Globus pallidus (tissue), 1 donor: Measurements from ENCODE around the gene CDIP1.

Source experiments
- DNase-seq: peaks from one replicate; pipeline ENCODE4 v3.0.0-alpha.2; 2015; ENCODE audit warnings: low spot score

CDIP1 gene

DNA sequence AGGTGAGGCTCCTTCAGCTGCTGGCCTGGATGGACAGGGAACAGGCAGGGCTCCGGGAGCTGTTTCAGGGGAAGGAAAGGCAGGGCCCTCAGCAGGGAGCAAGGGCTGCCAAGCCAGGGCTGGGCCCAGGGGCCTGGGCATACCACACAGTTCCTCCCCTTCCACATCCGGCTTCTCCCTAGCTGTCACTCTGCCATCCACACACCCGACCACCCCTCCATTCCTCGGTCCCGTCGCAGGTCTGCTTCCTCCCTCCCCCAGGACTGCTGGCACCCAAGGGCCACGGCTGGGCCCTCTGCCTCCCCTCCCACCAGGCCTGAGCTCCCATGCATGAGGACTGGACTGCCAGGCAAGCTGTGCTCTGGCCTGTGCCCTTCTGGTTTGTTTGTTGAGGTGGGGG is 24.0 kb downstream of the CDIP1 start:
- DNase-seq, result no peak

- no peak for DNase-seq
These were observed 24.7 kb downstream of the CDIP1 start for GRCh38 chr16:4513881-4514280.

- no peak for DNase-seq
These were observed 25.3 kb downstream of the CDIP1 start for GRCh38 chr16:4513086-4513860.

- DNase-seq, result no peak
These were observed 26.1 kb downstream of the CDIP1 start for GRCh38 chr16:4512473-4512872.

GRCh38 chr16:4511441-4512082 is 27.0 kb downstream of the CDIP1 start:
- no peak for DNase-seq

DNA sequence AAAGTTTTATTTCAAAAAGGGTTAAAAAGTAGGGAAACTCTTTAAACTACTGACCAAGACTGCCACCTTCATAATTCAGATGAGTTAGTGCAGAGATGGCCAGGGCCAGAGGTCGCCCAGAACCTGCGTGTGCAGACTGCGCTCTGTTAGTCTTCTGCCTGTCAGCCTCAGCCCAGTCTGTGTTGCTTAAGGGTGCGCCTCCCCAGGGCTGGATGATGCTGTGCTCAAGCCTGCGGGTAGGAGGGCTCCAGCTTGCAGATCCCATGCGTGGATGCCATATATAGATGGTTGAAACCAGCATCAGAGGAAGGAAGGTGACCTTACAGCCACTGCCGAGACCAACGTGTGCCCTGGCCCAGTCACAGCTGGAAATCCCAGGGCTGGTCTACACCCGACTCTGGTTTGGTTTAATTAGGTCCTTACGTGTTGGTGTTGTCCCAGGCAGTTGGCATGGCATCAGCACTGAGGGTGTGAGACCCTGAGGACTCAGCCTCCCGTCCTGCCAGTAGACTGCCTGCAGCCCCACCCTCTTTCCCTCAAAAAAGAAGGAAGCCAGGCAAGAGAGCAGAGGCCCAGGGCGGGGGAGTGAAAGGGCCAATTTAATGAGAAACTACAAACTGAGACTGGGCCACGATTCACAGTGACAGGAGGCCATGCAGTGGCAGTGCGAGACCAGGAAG is 27.7 kb downstream of the CDIP1 start:
- DNase-seq, result no peak

DNA sequence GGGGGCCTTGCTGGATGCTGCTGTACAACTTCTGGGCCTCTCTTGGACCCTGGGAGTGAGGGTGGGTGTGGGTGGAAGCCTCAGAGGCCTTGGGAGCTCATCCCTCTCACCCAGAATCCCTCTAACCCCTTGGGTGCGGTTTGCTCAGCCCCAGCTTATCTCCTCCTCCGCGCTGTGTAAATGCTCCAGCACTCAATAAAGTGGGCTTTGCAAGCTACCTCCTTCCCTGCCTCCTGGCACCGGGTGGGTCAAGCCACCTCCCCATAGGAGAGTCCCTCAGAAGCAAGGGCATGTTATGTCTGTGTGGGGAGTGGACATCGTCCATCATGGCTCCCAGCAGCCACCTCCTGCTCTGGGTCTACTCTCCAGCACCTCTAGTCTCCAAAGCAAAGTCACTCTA is 28.4 kb downstream of the CDIP1 start:
- no peak for DNase-seq

- DNase-seq, result no peak
These were observed 29.2 kb downstream of the CDIP1 start for GRCh38 chr16:4509420-4509819.

- DNase-seq, result no peak
These were observed 29.8 kb downstream of the CDIP1 start for GRCh38 chr16:4508806-4509205.

GRCh38 chr16:4507588-4508345 is 30.8 kb downstream of the CDIP1 start:
- no peak for DNase-seq

DNA sequence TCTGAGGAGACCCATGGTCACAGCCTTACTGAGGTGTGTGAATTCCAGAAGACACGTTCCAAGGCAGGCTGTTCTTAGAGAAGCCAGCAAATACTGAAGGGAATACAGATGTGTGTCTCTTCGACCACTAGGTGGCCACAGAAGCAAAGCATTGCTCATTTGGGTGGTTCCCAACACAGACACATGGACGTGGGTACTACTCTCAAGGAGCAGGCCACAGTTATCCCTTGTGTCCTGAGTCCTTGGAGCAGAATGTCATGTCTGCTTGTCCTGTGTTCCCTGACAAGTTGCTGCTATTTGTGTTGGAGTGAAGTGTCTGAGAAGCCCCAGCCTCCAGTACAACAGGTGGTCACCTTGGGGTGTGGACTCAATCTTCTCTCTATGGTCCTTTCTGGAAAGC is 32.1 kb downstream of the CDIP1 start:
- peak; percentile 88 for DNase-seq

GRCh38 chr16:4505356-4506147 is 33.0 kb downstream of the CDIP1 start:
- no peak for DNase-seq

DNA sequence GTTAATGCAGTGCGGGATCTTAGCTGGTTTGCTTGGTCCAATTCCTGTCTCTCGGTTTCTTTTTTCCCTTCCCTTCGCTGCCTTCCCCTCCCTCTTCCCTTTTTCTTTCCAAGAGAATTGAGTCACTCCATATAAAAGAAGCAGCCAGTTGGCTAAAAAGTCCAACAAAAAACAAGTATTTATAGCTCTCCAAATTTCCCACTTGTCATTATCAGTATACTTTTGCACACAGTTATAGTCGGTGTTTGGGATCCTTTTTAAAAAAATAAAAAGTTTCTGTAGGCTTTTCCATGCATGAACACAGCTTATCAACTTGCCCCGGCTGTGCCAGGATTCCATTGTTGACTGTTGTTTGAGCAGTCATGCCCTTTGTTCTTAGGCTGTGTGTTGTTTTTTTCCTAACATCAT is 37.5 kb downstream of the CDIP1 start:
- DNase-seq, result peak; percentile 78

DNA sequence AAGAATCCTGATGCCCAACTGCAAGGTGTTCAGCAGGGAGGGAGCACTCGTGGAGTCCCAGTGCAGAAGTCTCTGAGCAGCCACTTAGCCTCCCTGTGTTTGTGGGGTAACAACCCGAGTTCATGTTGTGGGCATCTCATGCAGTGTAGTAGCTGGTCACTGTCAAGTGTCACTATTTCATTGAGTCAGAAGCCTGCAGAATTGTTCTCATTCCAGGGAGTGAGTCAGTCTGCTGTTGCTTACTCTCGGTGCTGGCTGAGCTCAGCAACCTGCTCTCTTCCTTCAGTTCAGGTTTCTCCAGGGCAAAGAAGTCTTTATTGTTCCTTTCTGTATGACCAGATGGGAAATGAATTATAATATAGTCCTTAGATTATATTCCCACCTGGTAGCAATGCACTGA is 38.3 kb downstream of the CDIP1 start:
- peak; percentile 78 for DNase-seq

- DNase-seq, result no peak
These were observed 39.4 kb downstream of the CDIP1 start for GRCh38 chr16:4499196-4499555.

DNA sequence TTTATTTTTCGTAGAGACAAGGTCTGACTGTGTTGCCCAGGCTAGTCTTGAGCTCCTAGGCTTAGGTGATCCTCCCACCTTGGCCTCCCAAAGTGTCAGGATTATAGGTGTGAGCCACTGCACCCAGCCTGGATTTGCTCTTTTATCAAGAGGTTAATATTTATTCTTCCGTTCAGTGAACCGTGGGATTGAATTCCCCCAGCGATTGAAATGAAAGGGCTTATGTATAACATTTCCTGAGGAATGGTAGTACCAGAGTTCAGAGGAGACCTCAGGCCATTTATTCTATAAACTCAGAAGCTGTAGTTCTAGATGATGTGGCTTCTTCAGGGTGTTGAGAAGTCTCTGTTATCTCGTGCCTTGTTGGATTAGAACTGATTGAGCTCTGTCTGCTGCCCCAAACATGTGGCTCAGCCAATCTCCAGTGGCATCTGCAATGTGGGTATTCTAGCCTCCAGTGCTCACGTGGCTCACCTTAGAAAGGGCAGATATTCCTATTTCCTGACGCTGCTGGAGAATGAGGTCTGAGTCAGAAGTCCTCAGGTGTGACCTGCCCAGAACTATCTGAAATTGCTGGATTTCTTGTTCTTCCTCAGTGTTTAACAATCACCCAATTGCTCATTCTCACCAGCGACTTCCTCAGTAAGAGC is 39.9 kb downstream of the CDIP1 start:
- no peak for DNase-seq

- DNase-seq, result no peak
These were observed 42.3 kb downstream of the CDIP1 start for GRCh38 chr16:4496305-4496704.

- no peak for DNase-seq
These were observed 42.8 kb downstream of the CDIP1 start for GRCh38 chr16:4495766-4496165.

DNA sequence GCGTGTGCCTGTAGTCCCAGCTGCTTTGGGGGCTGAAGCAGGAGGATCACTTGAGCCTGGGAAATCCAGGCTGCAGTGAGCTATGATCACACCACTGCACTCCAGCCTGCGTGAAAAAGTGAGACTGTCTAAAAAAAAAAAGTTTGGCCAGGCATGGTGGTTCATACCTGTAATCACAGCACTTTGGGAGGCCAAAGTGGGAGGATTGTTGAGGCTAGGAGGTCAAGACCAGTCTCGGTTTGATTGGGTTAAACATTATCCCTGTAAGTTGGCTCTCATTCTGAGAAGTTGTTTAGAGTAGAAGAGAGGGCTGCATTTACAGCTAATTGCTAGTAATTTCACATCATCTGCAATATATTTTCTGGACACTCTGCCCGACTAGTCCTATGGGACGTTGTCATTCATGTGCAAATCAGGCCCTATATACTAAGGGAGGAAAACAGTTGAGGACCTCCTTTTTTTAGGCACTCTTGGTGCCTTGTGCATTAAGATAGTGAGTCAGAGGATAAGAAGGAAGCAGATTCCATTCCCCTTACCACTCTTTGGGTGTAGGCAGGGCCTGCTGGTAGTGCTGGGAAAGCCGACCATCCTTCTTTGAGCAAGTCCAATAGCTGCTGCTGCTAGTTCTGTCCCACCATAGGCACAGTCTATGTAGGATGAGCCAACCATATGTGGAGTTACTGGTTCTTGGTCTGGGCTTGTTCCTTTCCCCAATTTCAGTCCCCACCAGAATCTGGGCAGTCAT is 43.7 kb downstream of the CDIP1 start:
- DNase-seq, result no peak

DNA sequence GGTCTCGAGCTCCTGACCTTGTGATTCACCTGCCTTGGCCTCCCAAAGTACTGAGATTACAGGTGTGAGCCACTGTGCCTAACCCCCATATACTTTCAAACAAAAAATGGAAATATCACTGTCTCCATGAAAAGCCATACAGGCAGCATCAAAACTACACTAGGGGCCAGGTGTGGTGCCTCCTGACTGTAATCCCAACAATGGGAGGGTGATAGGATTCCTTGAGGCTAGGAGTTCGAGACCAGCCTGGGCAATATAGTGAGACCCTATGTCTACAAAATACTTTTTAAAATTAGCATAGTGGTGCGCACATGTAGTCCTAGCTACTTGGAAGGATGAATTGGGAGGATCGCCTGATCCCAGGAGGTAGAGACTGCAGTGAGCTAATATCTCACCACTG is 46.7 kb downstream of the CDIP1 start:
- DNase-seq, result no peak

- no peak for DNase-seq
These were observed 49.5 kb downstream of the CDIP1 start for GRCh38 chr16:4489030-4489429.
